Measurements from ENCODE around the gene P2RY13.

The P2RY13 gene

DNA sequence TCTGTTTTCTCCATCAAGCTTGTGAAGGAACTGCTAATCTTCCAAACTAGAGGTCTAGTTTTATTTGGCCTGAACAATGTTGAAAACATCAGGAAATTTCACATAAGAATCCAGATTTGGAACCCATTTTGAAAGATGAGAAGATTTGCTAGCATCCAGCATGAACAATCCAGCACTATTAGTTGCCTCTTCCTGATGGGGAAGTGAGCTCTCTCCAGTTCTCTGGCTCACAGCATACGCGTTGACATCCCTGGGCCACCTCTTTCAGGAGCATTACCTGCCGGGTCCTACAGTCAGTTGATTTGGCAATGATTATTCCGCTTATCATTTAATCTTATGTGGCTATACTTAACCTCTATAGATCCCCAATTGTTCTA, 23.6 kb downstream of the P2RY13 start:
- TF ChIP-seq ZFX (IDR thresholded peaks at IDR 0.05): no peak
- TF ChIP-seq CTCF (conservative IDR thresholded peaks at IDR 0.05): no peak
- no peak overlapping the region for H3K27ac ChIP-seq

GRCh38 chr3:151305060-151305774, 24.1 kb downstream of the P2RY13 start:
- H3K27ac ChIP-seq: no peak overlapping the region; the same call in 1 of the 2 replicates
- TF ChIP-seq CTCF (conservative IDR thresholded peaks at IDR 0.05): peak; percentile 45
- TF ChIP-seq ZFX (IDR thresholded peaks at IDR 0.05): no peak

DNA sequence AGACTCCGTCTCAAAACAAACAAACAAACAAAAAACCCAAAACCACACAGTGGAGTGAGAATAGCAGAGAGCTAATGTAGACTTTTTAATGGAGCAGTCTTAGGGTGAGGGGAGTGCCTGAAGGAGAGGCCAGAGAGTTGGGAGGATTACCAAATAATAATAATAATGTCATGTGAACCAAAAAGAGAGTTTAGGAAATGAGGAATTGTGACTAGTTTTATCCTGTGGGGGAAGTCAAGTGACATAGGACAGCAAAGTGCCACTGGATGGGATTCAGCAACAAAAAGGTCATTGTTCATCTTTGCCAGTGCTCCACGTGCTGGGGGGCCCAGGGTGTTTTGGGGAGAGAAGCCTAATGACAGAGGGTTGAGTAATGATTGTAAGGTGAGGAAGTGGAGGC, 25.6 kb downstream of the P2RY13 start:
- no peak overlapping the region for H3K27ac ChIP-seq
- no peak for TF ChIP-seq ZFX (IDR thresholded peaks at IDR 0.05)
- no peak for TF ChIP-seq CTCF (conservative IDR thresholded peaks at IDR 0.05)

DNA sequence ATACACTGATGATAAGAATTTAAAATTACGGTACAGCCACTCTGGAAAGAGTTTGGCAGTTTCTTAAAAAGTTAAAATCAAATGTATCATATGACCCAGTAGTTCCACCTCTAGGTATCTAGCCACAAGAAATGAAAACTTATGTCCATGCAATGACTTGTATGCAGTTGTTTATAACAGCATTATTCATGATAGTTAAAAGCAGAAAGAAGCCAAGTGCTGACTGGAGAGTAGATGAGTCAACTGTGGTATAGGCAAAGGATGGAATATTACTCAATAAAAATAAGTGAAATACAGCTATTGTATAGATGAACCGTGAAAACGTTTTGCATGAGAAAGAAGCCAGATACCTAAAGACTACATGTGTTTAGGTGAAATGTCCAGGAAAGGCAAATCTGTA, 27.6 kb downstream of the P2RY13 start:
- no peak overlapping the region for H3K27ac ChIP-seq
- TF ChIP-seq ZFX (IDR thresholded peaks at IDR 0.05) (no peak), CTCF (conservative IDR thresholded peaks at IDR 0.05) (no peak)

DNA sequence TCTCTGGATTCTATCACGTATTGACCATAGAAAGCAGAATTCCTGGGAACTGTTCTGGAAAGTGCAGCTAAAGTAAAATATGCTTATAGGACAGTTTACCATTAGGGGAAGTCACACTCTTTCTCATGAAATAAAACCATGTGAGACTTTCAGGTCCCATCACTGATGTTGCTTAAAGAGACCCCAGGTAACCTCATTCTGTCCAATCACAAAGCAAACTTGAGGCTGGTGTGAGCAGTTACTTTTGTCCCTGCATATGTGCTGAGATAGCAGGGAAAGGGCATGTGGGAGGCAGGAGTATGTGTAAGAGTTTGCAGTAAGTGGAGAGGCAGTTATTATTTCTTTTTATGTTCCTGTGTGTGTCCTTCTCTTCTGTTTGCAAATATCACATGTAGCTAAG, 28.8 kb downstream of the P2RY13 start:
- H3K27ac ChIP-seq: no peak overlapping the region
- TF ChIP-seq ZFX (IDR thresholded peaks at IDR 0.05) (no peak), CTCF (conservative IDR thresholded peaks at IDR 0.05) (no peak)

DNA sequence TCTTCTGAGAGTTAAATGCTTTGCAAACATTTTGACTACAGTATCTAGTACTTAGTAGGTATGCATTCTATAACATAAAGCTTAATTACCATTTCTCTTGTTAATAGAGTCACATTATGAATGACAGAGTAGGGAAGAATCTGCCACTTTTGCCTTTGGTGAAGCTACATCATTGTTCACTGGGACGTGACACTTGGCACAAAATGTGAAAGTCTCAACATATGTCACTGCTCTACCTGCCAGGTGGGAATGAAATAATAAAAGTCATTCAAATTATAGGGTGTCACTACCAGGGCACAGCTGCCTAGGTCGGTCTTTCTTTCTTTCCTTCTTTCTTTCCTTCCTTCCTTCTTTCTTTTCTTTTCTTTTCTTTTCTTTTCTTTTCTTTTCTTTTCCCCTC, 30.3 kb downstream of the P2RY13 start:
- H3K27ac ChIP-seq: no peak overlapping the region
- TF ChIP-seq ZFX (IDR thresholded peaks at IDR 0.05) (no peak), CTCF (conservative IDR thresholded peaks at IDR 0.05) (no peak)

DNA sequence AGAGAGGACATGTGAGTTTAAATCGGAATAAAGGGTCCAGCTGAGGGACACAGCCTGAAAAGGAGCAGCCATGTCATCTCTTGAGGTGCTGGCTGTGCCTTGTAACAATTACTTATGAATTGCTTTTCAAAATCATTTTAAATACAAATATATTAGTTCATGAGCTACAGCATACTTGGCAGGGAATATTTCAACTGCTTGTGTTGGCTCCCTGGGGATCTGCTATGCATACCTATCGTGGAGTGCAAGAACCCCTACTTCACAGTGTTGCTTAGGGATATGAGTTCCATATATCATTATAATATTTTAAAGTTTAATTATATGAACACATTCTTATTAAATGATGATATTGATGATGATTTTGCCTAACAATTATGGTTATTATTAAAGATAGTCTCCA, 31.9 kb downstream of the P2RY13 start:
- TF ChIP-seq ZFX (IDR thresholded peaks at IDR 0.05) (no peak), CTCF (conservative IDR thresholded peaks at IDR 0.05) (no peak)
- no peak overlapping the region for H3K27ac ChIP-seq
